Stimulated activated CD4-positive, alpha-beta T cell treated with anti-CD3 and anti-CD28 coated beads, Interleukin-4, amount 100 ng/mL, for 24 hours (primary cell): ENCODE measurements around the gene FOXD4L6.
"Not testable (repeated sequence)": the region's sequence is repeated elsewhere in the genome, so short reads cannot be mapped to it uniquely, and the experiment has no call there.

ENCODE experiments used
- DNase-seq: peaks from one replicate; pipeline ENCODE4 v3.0.0-alpha.2; 2020

FOXD4L6 gene

DNA sequence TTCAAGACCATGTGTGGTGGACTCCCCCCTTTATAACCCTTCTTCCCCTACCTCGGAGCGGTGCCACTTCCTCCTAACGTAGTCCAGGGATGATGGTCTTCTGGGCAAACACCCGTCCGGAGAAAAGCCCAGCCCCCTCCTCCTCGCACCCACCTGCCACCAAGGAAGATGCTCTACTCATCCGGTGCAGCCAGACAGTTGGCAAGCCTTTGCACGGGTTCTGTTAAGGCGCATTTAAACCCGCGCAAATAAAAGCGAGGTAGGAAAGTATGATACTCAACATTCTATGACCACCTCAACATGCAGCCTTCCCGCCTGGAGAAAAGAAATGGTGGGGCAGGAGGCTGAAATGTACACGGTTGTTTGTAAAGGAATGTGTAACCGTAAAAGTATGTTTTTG, at the start of gene FOXD4L6:
TSS of gene FOXD4L6 (minus strand) at position 101 of the 400 bp plus-strand sequence. CDS start 298 bp downstream, outside the sequence.
- DNase-seq = not testable (repeated sequence)

DNA sequence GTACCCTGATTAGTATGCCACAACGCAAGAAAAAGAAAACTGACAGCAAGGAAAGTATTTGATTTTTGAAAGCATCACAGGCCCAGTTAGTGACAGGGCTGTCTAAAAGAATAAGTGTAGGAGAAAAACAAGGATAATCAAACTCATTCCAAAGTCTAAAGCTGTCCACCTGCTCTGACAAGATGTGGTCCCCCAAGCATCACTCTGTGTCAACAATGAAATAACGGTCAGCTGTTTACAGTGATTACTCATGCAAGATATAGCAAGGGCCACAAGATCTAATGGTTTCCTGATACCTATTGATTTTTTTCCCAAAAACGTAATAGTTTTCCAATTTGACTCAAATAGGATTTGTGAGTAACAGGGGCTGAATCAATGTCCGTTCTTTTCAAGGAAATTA, 46.5 kb upstream of the FOXD4L6 start:
- not testable (repeated sequence) for DNase-seq

DNA sequence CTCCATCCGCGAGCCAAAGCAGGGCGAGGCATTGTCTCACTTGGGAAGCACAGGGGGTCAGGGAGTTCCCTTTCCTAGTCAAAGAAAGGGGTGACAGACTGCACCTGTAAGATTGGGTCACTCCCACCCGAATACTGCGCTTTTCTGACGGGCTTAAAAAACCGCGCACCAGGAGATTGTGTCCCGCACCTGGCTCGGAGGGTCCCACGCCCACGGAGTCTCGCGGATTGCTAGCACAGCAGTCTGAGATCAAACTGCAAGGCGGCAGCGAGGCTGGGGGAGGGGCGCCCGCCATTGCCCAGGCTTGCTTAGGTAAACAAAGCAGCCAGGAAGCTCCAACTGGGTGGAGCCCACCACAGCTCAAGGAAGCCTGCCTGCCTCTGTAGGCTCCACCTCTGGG, 21.6 kb upstream of the FOXD4L6 start:
- not testable (repeated sequence) for DNase-seq

DNA sequence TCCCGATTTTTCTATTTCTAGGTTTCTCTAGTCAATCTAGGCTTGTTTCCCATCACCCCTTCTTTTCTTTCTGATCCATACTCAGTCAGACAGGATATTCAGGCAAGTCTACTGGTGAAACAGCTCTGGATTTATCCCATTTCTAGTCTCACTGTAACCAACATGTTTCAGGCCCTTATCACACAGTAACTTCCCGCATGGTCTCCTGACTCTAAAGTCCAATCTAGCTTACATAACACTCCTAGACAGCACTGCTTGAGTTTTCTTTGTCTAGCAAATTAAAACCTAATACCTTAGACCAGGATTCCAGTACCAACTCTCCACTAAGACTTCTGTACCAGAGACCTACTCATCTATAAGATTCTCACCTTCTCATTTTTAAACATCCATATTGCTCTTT, 13.4 kb upstream of the FOXD4L6 start:
- not testable (repeated sequence) for DNase-seq

DNA sequence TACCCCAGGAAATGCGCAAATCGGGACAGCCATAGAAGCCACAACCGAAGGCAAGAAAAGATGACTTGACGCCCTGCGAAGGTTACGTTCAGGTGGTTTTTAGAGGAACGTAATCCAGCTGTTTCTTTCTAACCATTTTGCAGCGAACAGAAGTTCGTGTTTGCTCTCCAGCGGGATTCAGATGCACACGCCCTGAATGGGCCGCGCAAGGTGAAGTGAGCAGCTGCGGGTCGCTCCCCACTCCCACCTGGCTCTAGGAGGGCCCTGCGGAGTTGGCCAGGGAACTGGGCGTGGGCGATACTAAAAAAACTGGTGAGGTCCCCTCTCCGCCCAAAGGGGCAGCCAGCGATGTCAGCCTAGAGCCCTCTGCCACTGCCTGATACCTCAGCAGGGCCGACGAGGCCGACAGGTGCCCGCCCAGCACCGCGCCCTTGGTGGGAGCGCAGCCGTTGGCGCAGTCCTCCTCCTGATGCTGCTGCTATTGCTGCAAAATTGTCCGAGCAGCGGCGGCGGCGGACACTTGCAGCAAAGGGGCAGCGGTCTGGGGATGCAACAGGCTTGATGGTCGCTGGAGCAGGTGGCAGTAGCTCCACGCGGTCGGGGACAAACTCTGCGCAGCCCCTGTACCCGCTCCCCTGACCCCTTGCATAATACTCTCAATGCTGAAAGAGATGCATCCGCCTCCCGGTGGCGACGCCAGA, 1.6 kb downstream of the FOXD4L6 start:
- not testable (repeated sequence) for DNase-seq

DNA sequence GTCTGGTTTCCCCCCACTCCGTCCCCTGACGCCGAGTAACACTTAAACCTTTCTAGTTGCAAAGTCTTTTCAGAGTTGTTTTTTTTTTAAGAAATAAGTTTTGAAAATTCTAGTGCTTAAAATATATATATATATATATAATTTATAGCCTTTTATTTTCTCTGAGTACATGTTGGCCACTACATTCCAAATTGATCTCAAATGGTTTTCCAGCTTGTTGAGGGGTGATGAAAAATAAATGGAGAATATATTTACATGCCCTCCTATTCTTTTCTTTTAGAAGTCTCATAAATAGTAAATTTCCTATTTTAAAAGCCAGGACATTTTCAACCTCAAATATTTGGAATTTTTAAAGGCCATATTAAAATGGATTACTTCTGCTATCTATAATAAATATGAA, 2.5 kb downstream of the FOXD4L6 start:
- not testable (repeated sequence) for DNase-seq

DNA sequence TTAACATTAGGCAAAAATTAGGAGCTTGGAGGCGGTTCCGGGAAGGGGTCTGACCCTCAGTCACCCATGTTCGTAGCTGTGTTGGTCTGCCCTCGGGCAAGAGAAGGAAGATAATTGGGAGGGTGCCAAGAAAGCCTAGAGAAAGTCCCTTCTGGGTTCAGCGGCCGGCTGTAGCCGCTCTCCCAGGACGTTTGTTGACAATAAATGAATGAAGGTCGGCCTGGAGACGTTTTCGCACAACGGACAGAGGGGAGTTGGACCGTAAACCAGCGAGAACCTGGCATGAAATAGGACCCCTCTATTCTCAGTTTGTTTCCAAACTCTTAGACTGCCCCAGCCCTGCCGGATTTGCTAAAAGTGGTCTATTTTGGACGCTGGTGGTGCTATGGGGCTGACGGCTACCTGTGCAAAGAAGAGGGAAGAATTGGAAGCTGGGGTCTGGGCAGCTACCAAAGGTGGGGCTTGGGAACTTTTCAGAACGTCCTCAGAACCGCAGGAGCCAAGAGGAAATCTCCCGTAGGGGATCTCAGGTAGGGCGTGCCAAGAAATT, 3.3 kb downstream of the FOXD4L6 start:
- not testable (repeated sequence) for DNase-seq

DNA sequence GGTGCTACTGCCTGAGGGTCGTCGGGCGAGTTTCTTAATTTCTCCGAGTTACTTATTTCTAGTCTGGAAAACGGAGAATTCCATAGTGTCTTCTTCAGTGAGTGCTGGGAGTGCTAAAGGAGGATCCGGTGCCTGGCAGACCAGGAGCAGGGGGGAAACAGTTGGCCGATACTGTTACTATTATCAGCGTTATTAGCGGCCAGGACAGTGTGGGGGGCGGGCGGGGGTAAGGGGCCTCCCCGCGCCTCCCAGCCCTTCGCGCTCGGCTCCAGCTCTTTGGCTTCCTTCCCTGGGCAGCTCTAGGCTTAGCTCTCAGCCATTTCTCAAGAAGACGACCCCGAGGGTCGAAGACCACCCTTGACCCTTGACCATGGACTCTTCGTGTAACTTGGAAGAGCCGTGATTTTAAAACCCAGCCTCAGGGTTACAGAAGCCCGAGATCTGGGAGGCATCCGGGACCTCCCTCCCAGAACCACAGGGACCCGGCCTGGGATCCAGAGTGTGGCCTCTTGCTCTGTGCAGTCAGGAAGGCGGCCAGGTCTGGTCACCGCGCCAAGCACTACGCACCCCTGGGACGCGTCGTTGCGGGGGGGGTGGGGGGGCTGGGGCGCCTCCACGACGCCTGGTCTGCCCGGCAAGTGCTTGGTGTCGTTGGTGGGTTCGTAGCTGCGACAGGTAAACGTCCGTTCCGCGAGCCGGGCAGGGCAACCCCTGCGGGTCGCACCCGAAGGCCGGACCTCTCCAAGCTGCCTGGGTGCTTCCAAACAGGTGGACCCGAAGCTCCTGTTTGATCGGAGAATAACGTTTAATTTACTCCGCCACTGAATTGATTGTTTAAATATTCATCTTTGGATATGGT, 4.0 kb downstream of the FOXD4L6 start:
- not testable (repeated sequence) for DNase-seq

DNA sequence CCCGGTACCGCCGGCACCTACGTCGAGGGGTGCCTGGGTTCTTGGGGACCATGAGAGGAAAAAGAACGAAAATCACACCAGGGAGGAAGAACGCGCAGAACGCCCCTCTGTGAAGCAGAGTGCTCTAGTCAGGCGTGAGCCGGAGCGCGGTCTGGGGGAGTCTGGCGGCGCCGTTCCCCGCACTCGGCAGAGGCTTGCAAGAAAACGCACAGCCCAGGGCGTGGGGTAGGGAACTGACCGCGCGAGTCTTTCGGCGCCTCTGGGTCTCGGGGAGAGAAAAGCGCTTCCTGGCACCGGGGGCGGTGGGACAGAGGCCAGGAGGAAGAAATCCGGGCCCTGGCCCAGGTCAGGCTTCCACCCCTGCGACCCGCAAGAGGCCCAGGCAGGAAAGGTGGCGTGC, 4.7 kb downstream of the FOXD4L6 start:
- DNase-seq = not testable (repeated sequence)

DNA sequence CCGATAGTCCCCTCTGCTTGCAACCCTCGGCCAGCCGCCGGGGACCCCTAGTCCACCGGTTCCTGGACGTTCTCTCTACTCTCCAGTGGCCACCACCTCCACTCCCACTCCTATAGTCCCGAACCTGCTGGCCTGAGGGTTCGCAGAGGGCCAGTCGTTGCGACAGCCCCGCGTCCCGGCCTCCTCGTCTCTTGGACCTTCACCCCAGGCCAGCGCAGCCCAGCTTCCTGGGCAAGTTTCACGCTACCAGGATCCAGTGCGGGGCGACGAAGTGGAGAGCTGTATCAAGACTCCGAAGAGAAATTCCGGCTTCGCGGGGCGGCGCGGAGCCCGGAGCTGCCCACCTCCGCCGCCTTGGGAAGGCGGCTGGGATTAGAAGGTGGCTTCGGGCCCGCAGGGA, 5.1 kb downstream of the FOXD4L6 start:
- not testable (repeated sequence) for DNase-seq

DNA sequence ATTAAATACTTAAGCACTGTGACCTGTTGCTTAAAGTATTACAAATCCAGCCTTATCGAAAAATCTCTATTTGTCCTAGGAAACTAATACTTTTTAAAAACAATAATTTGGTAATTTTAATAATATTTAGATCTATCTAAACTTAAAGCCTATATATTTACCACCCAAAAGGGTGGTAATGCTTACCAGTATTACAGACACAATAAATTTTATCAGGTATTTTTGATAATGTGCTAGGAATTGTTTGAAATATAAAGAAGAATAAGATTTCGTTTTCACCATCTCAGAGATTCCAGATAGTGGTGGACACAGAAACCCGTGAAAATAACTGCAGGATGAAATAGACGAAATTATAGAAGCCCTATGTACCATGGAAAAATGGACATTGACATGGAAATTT, 7.8 kb downstream of the FOXD4L6 start:
- DNase-seq = not testable (repeated sequence)

DNA sequence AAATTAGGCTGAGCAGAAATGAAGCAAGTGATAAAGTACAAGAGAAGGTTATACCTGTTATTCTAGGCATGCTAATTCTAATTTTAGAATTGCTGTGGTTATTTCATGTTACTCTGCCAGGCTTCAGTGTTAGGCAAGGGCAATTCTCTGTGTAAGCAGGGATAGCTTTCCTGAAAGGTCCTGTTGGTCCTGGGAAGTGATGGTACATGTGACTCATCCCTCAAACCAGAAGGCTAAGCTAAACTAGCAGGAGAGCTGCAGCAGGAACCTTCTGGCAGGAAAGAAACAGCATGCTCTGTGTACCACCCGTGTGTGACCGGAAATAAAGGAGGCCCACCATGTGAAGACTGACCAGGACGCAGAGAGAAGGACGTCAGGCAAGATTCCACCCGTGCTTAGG, 8.8 kb downstream of the FOXD4L6 start:
- not testable (repeated sequence) for DNase-seq

DNA sequence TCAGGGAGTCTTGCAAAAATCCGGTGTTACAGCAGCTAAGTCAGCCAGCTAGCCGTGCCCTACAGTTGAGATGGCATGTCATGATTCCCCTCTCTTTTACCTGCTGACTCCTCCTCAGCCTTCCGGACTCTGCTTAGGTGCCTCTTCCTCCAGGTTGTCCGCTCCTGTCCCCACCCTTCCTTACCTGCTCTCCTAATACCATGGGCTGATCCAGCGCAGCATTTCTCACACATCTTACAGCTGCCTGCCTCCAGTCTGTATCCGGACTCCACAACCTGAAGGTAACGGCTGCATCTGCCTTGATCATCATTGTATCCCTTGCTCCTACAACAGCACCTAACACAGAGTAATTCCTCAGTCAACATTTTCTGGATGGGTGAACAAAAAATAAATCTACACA, 9.2 kb downstream of the FOXD4L6 start:
- DNase-seq = not testable (repeated sequence)

DNA sequence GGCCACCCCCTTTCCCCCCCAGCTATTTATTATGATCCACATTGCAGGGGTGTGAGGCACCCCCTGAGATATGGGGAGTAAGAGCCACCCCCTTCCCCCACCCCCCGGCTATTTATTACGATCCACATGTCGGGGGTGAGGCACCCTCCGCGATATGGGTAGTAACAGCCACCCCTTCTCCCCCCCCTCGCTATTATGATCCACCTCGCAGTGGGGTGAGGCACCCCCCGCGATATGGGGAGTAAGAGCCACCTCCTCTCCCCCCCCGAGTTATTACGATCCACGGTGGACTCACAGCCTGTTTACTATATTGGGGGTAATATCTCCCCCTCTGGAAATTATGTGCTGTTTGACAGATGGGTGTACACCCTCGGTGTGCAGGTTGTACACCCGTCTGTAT, 15.1 kb downstream of the FOXD4L6 start:
- DNase-seq = not testable (repeated sequence)

DNA sequence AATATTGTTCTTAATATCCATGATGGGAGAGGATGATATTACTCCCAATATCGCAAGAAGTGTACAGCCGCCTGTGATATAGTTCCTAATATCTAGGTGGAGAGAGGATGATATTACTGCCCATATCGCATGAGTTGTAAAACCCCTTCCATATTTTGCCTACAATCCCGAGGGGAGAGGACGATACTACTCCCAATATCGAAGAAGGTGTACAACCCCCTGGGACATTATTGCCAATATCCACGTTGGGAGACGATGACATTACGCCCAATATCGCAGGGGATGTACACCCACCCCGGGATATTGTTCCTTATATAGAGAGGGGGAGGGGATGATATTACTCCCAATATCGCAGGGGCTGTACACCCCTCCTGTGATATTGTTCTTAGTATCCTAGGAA, 17.1 kb downstream of the FOXD4L6 start:
- DNase-seq = not testable (repeated sequence)

DNA sequence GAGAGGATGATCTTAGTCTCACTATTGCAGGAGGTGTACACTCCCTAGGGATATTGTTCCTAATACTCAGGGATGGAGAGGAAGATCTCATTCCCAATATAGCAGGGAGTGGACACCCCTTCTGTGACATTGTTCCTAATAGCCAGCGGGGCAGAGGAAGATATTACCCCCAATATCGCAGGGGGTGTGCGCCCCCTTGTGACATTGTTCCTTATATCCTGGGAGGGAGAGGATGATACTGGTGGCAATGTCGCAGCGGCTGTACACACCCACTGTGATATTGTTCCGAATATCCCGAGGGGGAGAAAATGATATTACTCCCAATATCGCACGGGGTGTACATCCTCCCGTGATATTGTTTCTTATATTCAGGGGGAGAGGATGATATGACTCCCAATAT, 17.6 kb downstream of the FOXD4L6 start:
- DNase-seq = not testable (repeated sequence)

DNA sequence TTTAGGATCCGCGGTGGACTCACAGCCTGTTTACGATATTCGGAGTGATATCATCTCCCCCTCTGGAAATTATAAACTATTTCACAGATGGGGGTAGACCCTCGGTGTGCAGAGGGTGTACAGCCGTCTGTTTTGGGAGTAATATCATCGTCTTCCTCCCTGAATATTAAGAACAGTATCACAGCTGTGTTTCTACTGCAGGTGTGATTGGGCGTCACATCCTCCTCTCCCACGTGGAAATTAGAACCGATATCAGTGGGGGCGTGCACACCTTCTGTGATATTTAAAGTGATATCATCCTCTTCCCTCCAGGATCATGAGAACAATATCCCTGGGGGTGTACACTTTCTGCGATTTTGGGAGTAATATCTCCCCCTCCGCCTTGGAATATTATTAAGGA, 19.2 kb downstream of the FOXD4L6 start:
- not testable (repeated sequence) for DNase-seq

DNA sequence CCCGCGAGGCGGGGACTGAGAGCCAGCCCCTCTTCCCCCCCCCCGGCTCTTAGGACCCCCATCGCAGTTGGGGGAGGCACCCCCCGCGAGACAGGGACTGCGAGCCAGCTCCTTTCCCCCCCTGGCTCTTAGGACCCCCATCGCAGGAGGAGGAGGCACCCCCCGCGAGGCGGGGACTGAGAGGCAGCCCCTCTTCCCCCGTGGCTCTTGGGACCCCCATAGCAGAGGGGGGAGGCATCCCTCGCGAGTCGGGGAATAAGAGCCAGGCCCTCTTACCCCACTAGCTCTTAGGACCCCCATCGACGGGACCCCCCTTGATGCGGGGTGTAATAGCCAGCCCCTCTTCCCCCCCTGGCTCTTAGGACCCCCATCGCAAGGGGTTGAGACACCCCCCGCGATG, 19.7 kb downstream of the FOXD4L6 start:
- DNase-seq = not testable (repeated sequence)

DNA sequence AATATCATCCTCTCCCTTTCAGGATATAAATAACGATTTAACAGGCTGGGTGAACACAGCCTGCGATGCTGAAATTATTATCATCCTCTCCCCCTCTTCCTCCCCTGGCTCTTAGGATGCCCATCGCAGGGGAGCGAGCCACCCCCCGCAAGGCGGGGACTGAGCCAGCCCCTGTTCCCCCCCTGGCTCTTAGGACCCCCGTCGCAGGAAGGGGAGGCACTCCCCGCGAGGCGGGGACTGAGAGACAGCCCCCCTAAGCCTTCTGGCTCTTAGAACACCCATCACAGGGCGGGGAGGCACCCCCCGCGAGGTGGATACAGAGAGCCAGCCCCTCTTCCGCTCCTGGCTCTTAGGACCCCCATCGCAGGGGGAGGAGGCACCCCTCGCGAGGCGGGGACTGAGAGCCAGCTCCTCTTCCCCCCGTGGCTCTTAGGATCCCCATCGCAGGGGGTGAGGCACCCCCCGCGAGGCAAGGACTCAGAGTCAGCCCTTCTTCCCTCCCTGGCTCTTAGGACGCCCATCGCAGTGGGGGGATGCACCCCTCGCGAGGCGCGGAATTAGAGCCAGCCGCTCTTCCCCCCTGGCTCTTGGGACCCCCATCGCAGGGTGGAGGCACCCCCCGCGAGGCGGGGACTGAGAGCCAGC, 21.9 kb downstream of the FOXD4L6 start:
- DNase-seq = not testable (repeated sequence)

DNA sequence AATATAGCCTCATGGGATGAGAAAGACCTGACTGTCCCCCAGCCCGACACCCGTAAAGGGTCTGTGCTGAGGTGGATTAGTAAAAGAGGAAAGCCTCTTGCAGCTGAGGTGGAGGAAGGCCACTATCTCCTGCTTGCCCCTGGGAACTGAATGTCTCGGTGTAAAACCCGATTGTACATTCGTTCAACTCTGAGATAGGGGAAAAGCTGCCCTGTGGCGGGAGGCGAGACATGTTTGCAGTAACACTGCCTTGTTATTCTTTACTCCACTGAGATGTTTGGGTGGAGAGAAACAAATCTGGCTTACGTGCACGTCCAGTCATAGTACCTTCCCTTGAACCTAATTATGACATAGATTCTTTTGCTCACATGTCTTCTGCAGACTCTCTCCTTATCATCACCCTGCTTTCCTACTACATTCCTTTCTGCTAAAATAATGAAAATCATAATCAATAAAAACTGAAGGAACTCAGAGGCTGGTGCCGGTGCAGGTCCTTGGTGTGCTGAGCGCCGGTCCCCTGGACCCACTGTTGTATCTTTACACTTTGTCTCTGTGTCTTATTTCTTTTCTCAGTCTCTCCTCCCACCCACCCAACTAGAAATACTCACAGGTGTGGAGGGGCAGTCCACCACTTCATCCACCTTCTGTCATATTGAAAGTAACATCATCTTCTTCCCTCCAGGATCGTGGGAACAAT, 22.8 kb downstream of the FOXD4L6 start:
- DNase-seq = not testable (repeated sequence)

DNA sequence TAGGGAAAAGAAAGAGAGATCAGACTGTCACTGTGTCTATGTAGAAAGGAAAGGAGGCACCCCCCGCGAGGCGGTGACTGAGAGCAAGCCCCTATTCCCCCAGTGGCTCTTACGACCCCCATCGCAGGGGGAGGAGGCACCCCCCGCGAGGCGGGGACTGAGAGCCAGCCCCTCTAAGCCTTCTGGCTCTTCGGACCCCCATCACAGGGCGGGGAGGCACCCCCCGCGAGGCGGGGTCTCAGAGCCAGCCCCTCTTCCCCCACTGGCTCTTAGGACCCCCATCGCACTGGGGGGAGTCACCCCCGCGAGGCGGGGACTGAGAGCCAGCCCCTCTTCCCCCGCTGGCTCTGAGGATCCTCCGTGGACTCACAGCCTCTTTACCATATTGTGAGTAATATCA, 23.9 kb downstream of the FOXD4L6 start:
- DNase-seq = not testable (repeated sequence)

DNA sequence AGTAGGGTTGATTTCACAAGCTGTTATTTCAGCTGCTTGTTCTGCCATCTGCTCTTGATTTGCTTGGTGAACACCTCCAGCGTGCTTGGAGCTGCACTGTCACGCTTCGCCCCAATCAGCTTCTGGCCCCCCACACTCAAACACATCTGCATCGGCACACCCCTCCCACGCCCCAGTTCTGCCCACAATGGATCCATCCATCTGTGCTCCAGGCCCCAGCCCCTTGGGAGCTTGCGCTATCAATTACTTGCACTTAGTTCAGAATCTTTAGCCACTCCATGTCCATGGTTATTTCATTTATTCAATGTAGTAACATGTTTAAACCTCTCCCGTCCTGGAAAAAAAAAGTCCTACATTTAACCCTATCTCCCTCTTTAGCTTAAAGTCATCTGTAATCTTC, 28.0 kb downstream of the FOXD4L6 start:
- DNase-seq = not testable (repeated sequence)
